Measurements from ENCODE around the gene PEX10.

PEX10 gene

GRCh38 chr1:2380816-2381591, 31.4 kb downstream of the PEX10 start:
- no peak for TF ChIP-seq CTCF (IDR thresholded peaks at IDR 0.05; ENCODE audit: low read length, missing control alignments)
- no peak for DNase-seq (ENCODE audit: low read depth)
- no peak overlapping the region for H3K4me3 ChIP-seq (replicated peaks; ENCODE audit: low read depth, low read length)

GRCh38 chr1:2379733-2380404, 32.5 kb downstream of the PEX10 start:
- no peak overlapping the region for H3K4me3 ChIP-seq (replicated peaks; ENCODE audit: low read depth, low read length)
- no peak for DNase-seq (ENCODE audit: low read depth)
- TF ChIP-seq CTCF (IDR thresholded peaks at IDR 0.05; ENCODE audit: low read length, missing control alignments), result no peak

DNA sequence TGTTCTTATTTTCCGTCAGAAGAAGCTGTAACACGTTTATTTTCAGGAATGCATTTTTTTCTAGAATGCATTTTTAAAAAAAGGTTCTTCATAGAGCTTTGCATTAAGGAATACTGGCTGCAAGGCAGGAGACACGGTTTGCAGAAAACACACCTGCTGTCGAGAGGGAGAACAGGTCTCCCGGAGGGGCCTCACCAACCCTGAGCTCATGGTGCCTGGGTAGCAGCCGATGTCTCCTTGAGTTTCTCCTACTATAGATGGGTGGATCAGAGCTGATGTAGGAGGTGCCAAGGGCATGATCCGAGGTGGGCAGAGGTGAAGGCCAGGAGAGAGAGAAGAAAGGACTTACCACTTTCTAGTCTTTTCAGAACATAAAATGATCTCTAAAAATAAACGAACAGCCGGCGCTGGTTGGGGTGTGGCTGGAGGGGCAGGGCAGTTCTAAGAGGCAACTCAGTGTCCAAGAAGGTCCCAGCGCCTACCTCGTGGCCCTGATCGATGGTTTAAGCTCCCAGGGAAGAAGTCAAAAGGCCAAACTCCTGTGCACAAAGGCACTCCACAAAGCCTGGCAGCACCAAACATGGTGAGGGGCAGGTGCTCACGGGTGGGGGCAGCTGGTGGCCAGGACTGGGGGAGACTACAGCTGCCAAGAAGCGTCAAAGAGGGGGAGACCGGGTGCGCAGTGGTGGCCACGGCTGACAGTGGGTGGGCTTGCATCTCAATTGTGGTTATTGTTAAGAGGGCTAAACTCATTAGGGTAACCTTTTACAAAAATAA, 33.2 kb downstream of the PEX10 start:
- DNase-seq (ENCODE audit: low read depth), result no peak
- H3K4me3 ChIP-seq (replicated peaks; ENCODE audit: low read depth, low read length), result no peak overlapping the region
- TF ChIP-seq CTCF (IDR thresholded peaks at IDR 0.05; ENCODE audit: low read length, missing control alignments), result no peak

DNA sequence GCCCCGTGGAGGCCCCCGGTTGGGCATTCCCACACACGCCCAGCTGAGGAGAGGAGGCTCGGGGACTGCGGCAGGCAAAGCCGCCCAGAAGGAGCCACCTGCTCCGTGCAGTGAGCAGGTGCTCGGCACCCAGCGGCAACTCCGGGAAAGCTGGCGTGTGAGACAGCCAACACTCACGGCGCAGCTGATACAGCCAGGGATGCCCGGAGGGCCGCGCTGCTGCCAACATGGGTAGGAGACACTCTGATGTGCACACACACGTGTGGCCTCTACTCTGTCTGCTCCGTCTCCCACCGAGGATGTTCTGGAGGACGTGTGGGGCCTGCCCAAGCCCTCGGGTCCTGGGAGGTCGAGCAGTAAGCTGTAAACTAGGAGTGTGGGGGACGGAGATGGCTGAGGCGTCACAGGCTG, 33.9 kb downstream of the PEX10 start:
- no peak for TF ChIP-seq CTCF (IDR thresholded peaks at IDR 0.05; ENCODE audit: low read length, missing control alignments)
- DNase-seq (ENCODE audit: low read depth), result no peak
- no peak overlapping the region for H3K4me3 ChIP-seq (replicated peaks; ENCODE audit: low read depth, low read length)

GRCh38 chr1:2377751-2378440, 34.5 kb downstream of the PEX10 start:
- no peak overlapping the region for H3K4me3 ChIP-seq (replicated peaks; ENCODE audit: low read depth, low read length)
- TF ChIP-seq CTCF (IDR thresholded peaks at IDR 0.05; ENCODE audit: low read length, missing control alignments), result no peak
- DNase-seq (ENCODE audit: low read depth), result no peak

- TF ChIP-seq CTCF (IDR thresholded peaks at IDR 0.05; ENCODE audit: low read length, missing control alignments), result no peak
- H3K4me3 ChIP-seq (replicated peaks; ENCODE audit: low read depth, low read length), result no peak overlapping the region
- no peak for DNase-seq (ENCODE audit: low read depth)
These were observed 35.3 kb downstream of the PEX10 start for GRCh38 chr1:2376931-2377672.

Data from fibroblast of pulmonary artery (primary cell).